GM18861 (cell line): ENCODE measurements around the gene ALDH5A1.

Source experiments
- ATAC-seq: cut with Tn5 transposase; IDR thresholded peaks from one replicate; pipeline ENCODE4 v1.9.1; 2021; ENCODE audit not compliant: unreplicated experiment

ALDH5A1 gene

DNA sequence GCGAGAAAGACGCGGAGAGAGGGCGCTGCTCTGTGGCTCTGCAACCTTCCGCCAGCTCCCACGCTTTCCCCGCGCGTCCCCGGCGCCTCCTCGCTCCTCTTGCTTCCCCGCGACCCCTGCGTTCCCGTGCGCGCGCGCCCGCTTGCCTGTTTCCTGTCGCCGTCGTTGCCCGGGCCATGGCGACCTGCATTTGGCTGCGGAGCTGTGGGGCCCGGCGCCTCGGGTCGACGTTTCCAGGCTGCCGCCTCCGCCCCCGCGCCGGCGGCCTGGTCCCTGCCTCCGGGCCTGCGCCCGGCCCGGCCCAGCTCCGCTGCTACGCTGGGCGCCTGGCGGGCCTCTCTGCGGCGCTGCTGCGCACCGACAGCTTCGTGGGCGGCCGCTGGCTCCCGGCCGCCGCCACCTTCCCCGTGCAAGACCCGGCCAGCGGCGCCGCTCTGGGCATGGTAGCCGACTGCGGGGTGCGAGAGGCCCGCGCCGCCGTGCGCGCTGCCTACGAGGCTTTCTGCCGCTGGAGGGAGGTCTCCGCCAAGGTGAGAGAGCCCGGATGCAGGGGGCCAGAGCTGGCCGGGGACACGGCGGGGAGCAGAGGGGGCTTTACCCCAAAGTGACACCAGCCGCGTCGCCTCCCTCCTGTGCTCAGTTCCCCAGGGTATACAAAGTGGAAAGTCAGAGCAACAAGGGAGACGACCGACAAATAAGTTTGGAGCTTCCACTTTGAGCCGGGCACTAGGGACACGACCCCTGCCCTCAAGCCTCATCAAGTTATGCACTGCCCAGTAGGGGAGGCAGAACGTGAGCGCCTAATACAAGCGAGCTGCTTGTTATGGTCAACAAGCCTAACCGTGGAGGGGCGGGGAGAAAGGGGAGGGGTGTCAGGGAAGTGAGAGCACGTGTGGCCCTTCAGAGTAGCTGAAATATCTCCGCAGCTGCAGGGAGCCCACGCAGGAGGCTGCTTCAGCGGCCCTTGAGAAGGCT, at the start of gene ALDH5A1:
Gene ALDH5A1, plus strand, starts transcription at position 149 of the 975 bp plus-strand sequence. Its CDS starts 28 bp downstream, at position 177.
- peak; percentile 57 for ATAC-seq

DNA sequence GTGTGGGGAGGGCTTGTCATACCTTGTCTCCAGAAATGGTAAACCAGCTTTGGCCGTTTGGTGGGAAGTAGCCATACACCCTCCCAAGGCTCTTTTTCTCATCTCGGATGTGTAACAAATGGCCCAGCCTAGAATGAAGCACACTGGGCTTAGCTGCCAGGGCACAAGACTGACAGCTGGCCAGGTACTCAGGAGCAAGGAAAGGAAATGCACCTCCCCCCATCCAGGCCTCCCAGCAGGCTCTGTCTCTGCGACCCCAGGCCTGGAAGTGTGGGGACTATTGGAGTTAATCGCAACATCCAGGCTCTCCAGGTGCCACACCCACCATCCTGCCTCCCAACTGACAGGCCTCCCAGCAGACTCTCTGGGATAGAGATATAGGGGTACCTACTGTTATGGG, 49.1 kb upstream of the ALDH5A1 start:
- ATAC-seq: no peak

DNA sequence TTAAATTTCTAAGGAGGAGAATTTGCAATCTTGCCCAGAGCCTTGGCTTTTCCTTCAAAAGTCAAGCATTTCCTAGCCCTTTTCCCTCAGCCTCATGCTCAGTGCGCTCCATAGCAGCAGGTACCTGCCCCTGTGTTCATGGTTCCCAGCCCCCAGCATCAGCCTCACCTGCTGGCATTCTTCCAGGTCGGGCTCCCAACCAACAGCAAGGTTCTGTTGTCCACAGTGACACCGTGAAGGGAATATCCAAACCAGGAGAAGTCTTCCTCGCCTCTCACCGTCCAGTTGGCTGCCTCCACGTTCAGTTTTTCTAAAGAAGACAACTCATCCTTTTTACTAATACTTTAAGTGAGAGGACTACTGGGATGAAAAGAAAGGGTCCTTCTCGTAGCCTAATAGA, 48.1 kb upstream of the ALDH5A1 start:
- no peak for ATAC-seq

GRCh38 chr6:24448396-24448795, 46.4 kb upstream of the ALDH5A1 start:
- no peak for ATAC-seq

GRCh38 chr6:24448828-24449525, 45.8 kb upstream of the ALDH5A1 start:
- ATAC-seq: no peak

DNA sequence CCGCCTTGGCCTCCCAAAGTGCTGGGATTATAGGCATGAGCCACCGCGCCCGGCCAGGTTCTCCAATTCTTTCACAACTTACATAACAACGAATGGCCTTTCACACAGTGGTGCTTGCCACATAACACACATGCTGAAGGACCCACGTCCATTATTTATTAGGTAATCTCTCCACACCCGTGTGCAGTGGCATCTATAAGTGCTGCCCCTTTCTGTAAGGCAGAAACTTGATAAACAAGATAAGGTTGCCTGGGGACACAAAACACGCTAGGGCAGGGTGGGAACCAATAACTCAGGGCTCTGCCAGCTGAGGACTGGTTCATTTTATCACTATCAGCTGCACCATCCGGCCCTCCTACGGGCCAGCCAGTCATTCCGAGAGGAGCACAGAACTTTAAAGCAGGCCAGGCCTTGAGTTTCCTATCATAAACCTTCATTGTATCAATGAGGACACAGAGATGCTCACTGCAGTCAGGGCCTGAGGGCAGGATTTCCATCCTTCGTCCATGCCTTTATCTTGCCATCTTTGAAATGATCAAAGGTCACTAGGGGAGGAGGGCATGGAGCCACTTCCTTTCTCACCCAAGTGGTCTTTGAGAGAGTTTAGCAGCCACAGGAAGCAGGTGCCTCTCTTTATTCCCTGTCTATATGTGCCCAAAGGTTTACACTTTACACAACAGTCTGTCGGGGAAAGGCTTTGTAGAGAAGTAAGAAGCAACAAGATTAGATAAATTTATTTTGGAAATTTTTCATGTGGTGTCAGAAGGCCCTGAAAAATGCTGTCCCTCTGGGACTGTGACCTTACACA, 43.0 kb upstream of the ALDH5A1 start:
- no peak for ATAC-seq

DNA sequence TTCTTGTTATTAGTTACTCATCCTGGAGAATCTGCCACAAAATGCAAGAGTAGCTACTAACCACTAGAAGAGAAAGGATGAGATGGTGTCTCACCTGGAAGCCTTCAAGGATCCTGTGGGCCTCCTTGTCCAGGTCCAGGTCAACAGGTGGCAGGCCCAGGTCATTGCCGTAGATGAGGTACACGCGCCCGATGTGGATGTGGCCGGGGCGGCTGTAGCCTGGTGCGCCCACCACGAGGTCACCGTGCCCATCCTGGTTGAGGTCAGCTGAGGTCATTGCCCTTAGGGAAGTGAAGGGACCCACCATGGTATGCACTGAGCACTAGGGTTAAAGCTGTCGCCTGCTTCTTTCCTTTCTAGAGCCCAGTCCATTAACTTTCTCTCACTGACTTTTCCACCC, 40.8 kb upstream of the ALDH5A1 start:
- ATAC-seq: no peak

GRCh38 chr6:24454452-24454851, 40.3 kb upstream of the ALDH5A1 start:
- ATAC-seq: no peak

- ATAC-seq: no peak
Observed at GRCh38 chr6:24455061-24455460, 39.7 kb upstream of the ALDH5A1 start.

GRCh38 chr6:24458134-24458533, 36.6 kb upstream of the ALDH5A1 start:
- no peak for ATAC-seq

- no peak for ATAC-seq
Observed at GRCh38 chr6:24458941-24459340, 35.8 kb upstream of the ALDH5A1 start.

DNA sequence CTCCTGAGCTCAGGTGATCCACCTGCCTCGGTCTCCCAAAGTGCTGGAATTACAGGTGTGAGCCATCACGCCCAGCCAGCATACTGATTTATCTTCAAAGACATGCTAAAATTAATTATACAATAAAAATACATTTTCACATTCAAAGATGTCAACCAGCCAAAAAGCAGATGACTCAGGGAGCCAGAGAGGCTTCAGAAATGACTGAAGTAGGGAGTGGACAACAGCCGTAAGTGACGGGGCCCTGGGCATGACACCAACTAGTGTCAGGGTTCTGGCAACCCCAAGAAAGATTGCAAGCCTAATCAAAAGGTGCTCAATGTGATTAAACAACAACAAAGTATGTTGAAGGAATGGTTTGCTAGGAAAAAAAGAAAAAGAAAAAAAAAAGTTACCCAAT, 33.8 kb upstream of the ALDH5A1 start:
- no peak for ATAC-seq

GRCh38 chr6:24464253-24465038, 30.3 kb upstream of the ALDH5A1 start:
- no peak for ATAC-seq

GRCh38 chr6:24469811-24470210, 25.0 kb upstream of the ALDH5A1 start:
- ATAC-seq: no peak

DNA sequence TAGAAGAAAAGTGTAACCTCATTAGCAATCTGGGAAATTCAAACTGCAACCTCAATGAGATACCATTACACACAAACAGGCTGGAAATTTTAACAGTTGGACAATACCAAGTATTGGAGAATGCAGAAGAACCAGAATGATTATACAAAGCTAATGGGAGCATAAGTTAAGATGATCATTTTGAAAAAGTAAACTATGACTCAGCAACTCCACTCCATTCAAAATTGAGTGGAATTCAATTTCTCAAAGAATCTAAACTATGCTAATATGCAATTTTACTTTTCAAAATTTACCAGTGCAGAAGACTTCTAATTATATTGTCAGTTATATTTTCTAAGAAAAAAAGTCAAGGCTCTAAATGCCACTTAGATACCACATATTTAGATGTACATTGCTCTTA, 22.6 kb upstream of the ALDH5A1 start:
- ATAC-seq: no peak

DNA sequence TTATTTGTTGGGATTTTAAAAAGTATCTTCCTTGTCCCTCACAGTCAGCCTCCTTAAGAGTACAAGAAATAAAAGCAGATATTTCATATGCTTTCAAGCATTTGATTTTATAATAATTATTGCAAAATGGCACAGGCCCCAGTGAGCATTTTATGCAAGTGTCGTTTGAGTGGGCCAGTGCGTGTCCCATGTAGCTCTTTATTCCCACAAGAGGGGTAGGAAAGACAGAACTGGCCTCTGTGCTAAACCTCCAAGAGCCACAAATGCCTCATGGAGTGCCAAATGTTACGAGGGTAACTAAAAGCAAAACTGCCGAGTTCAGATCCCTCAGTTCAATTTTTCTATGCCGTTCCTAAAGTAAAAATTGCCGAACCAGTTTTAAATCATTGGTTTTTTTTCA, 18.1 kb upstream of the ALDH5A1 start:
- ATAC-seq: no peak

GRCh38 chr6:24477070-24477469, 17.7 kb upstream of the ALDH5A1 start:
- no peak for ATAC-seq

GRCh38 chr6:24478903-24479302, 15.9 kb upstream of the ALDH5A1 start:
- ATAC-seq: no peak

GRCh38 chr6:24480705-24481104, 14.1 kb upstream of the ALDH5A1 start:
- ATAC-seq: no peak

- no peak for ATAC-seq
Observed at GRCh38 chr6:24481449-24481848, 13.3 kb upstream of the ALDH5A1 start.
